Esophagus (tissue), 2 donors: ENCODE data around the gene TRAF7. TPM values are rescaled to one million over a fixed set of nuclear protein-coding genes. Genes with fewer than 3 reads are reported as not detected.

Source experiments
- H3K27ac ChIP-seq, 2 donors: one replicate each; pipeline ENCODE4 v1.5.1; 2013; ENCODE audit warnings: low read depth in 2 of 2, mild to moderate bottlenecking in 2 of 2, inconsistent platforms in 1 of 2, low read length in 1 of 2, moderate library complexity in 1 of 2
- H3K27me3 ChIP-seq, 2 donors: one replicate each; pipeline ENCODE4 v1.6.1; 2013; ENCODE audit warnings: low read length in 2 of 2, control low read depth in 1 of 2, mild to moderate bottlenecking in 1 of 2; ENCODE audit not compliant: insufficient read depth in 2 of 2, control insufficient read depth in 1 of 2
- H3K36me3 ChIP-seq, 2 donors: one replicate each; pipeline ENCODE4 v1.6.1; 2013; ENCODE audit warnings: low read length in 1 of 2; ENCODE audit not compliant: control insufficient read depth in 2 of 2, insufficient read depth in 2 of 2
- H3K4me1 ChIP-seq, 2 donors: one replicate each; pipeline ENCODE4 v1.6.1; 2013; ENCODE audit warnings: low read length in 1 of 2; ENCODE audit not compliant: control insufficient read depth in 2 of 2, insufficient read depth in 2 of 2
- H3K4me3 ChIP-seq, 2 donors: one replicate each; pipeline ENCODE4 v1.5.1; 2013; ENCODE audit warnings: low read length in 2 of 2, mild to moderate bottlenecking in 2 of 2, low read depth in 1 of 2, moderate library complexity in 1 of 2
- H3K9me3 ChIP-seq, 2 donors: one replicate each; pipeline ENCODE4 v1.6.1; 2013; ENCODE audit warnings: mild to moderate bottlenecking in 2 of 2, low read depth in 1 of 2, low read length in 1 of 2, moderate library complexity in 1 of 2; ENCODE audit not compliant: control insufficient read depth in 2 of 2, insufficient read depth in 1 of 2
- WGBS, 2 donors: extraction: QIAGEN DNeasy Blood & Tissue Kit; methylation state at CpG; one replicate each; pipeline ENCODE4 v1.1.7; 2013; 5-methylcytosine and 5-hydroxymethylcytosine counted together
- polyA plus RNA-seq, 2 donors: library from polyadenylated mRNA; stranded (reverse); fragments of 200-250 nt; gene quantifications; one replicate each; pipeline ENCODE4 v1.2.3, GENCODE V29; 2013
- donor health status: healthy with polysubstance abuse.
- donor health status: Bipolar disorder and iron deficiency.

Gene TRAF7
- polyA plus RNA-seq, 2 donors = 40.1 to 41.5 TPM

GRCh38 chr16:2223942-2224486, 68.4 kb downstream of the TRAF7 start:
- Histone ChIP-seq H3K4me1 (peaks cover 0 to 10% of the 10 kb centered on the region in 2 donors), H3K27me3 (no peaks in the 10 kb centered on the region), H3K4me3 (peak overlapping the region; percentile 91 to 94), H3K9me3 (no peaks in the 10 kb centered on the region), H3K36me3 (peaks cover 6 to 15% of the 10 kb centered on the region in 2 donors), H3K27ac (peak overlapping the region; percentile 92)
- 2 to 4% methylated on average over 21 to 22 of the region's 22 CpGs for WGBS, 2 donors

- 54 to 60% methylated on average over 9 of the region's 9 CpGs for WGBS, 2 donors
These were observed 70.7 kb downstream of the TRAF7 start for GRCh38 chr16:2226245-2226793.

GRCh38 chr16:2226918-2227317, 71.3 kb downstream of the TRAF7 start:
- H3K27ac ChIP-seq = no peak overlapping the region
- H3K27me3 ChIP-seq = no peaks in the 10 kb centered on the region
- no peak overlapping the region for H3K4me3 ChIP-seq
- H3K9me3 ChIP-seq = no peaks in the 10 kb centered on the region
- WGBS, 2 donors = 84 to 88% methylated on average over 6 of the region's 6 CpGs
- peaks cover 11 to 38% of the 10 kb centered on the region in 2 donors for H3K36me3 ChIP-seq
- peaks cover 0 to 19% of the 10 kb centered on the region in 2 donors for H3K4me1 ChIP-seq

More at GRCh38 chr16:2226245-2226793, 70.7 kb downstream of the TRAF7 start:
- no peak overlapping the region for H3K4me3 ChIP-seq
- H3K4me1 ChIP-seq = peaks cover 0 to 15% of the 10 kb centered on the region in 2 donors
- peaks cover 11 to 32% of the 10 kb centered on the region in 2 donors for H3K36me3 ChIP-seq
- H3K27me3 ChIP-seq = no peaks in the 10 kb centered on the region
- H3K27ac ChIP-seq = no peak overlapping the region
- H3K9me3 ChIP-seq = no peaks in the 10 kb centered on the region

Other genes with a start within 250 kb of the TRAF7 start
- 10 to 100 TPM in 1 of 2 donors, 1 to 10 TPM in 1; 8.0 to 16.3 TPM for gene HS3ST6, start 237.4 kb upstream of the TRAF7 start, polyA plus RNA-seq
- gene MSRB1, start 212.6 kb upstream of the TRAF7 start, polyA plus RNA-seq = 10 to 100 TPM; 25.9 to 52.7 TPM
- under 1 TPM; 0.06 to 0.14 TPM for gene RPL3L, start 201.1 kb upstream of the TRAF7 start, polyA plus RNA-seq
- gene NDUFB10, start 196.2 kb upstream of the TRAF7 start, polyA plus RNA-seq = 100 to 1,000 TPM; 160 to 207 TPM
- gene RPS2, start 191.0 kb upstream of the TRAF7 start, polyA plus RNA-seq = 1,000 to 10,000 TPM; 2,871 to 3,908 TPM
- gene RNF151, start 188.9 kb upstream of the TRAF7 start, polyA plus RNA-seq = under 1 TPM; 0.06 to 0.20 TPM
- 10 to 100 TPM; 56.6 to 59.0 TPM for gene TBL3, start 183.7 kb upstream of the TRAF7 start, polyA plus RNA-seq
- 1 to 10 TPM; 2.7 to 9.3 TPM for gene NOXO1, start 174.3 kb upstream of the TRAF7 start, polyA plus RNA-seq
- gene GFER, start 171.6 kb upstream of the TRAF7 start, polyA plus RNA-seq = 10 to 100 TPM; 13.1 to 23.1 TPM
- under 1 TPM; 0.06 to 0.36 TPM for gene SYNGR3, start 165.8 kb upstream of the TRAF7 start, polyA plus RNA-seq
- 10 to 100 TPM; 27.9 to 36.4 TPM for gene ZNF598, start 146.0 kb upstream of the TRAF7 start, polyA plus RNA-seq
- under 1 TPM; 0.22 to 0.53 TPM for gene NPW, start 136.0 kb upstream of the TRAF7 start, polyA plus RNA-seq
- gene NHERF2, start 128.9 kb upstream of the TRAF7 start, polyA plus RNA-seq = 10 to 100 TPM; 26.3 to 36.1 TPM
- 10 to 100 TPM; 15.1 to 16.2 TPM for gene NTHL1, start 107.9 kb upstream of the TRAF7 start, polyA plus RNA-seq
- 10 to 100 TPM; 31.1 to 66.6 TPM for gene TSC2, start 107.8 kb upstream of the TRAF7 start, polyA plus RNA-seq
- gene PKD1, start 19.9 kb upstream of the TRAF7 start, polyA plus RNA-seq = 10 to 100 TPM; 40.5 to 78.0 TPM
- 1 to 10 TPM; 1.1 to 4.7 TPM for gene RAB26, start 7.2 kb upstream of the TRAF7 start, polyA plus RNA-seq
- under 1 TPM; 0.29 to 0.81 TPM for gene CASKIN1, start 40.8 kb downstream of the TRAF7 start, polyA plus RNA-seq
- 10 to 100 TPM; 27.8 to 38.3 TPM for gene MLST8, start 49.7 kb downstream of the TRAF7 start, polyA plus RNA-seq
- gene BRICD5, start 55.1 kb downstream of the TRAF7 start, polyA plus RNA-seq = 1 to 10 TPM; 3.6 to 4.6 TPM
- 1 to 10 TPM; 7.1 to 7.7 TPM for gene PGP, start 59.1 kb downstream of the TRAF7 start, polyA plus RNA-seq
- gene E4F1, start 67.8 kb downstream of the TRAF7 start, polyA plus RNA-seq = 10 to 100 TPM; 19.9 to 31.0 TPM
- 1 to 10 TPM in 1 of 2 donors, under 1 TPM in 1; 0.41 to 1.3 TPM for gene DNASE1L2, start 80.7 kb downstream of the TRAF7 start, polyA plus RNA-seq
- gene ECI1, start 95.8 kb downstream of the TRAF7 start, polyA plus RNA-seq = 10 to 100 TPM; 58.7 to 62.9 TPM
- 10 to 100 TPM; 41.4 to 100.0 TPM for gene RNPS1, start 112.3 kb downstream of the TRAF7 start, polyA plus RNA-seq
- gene ABCA3, start 184.9 kb downstream of the TRAF7 start, polyA plus RNA-seq = 1 to 10 TPM; 1.4 to 1.7 TPM